Astrocyte (in vitro differentiated cells and primary cell): ENCODE data around the gene CMSS1. TPM values are rescaled to one million over a fixed set of nuclear protein-coding genes. Genes with fewer than 3 reads are reported as not detected.

Experiments used
- DNase-seq: peaks from one replicate; pipeline ENCODE4 v3.0.0-alpha.2; 2010; ENCODE audit warnings: low read depth
- FAIRE-seq: peaks from 2 replicates; lab custom pipeline; 2011; peaks lifted over from hg19 to GRCh38; lab: Jason Lieb, UNC
- H2AFZ ChIP-seq: 2 replicates; pipeline ENCODE4 v1.6.0; 2012; ENCODE audit warnings: low read depth, low read length, inconsistent platforms
- H3K27ac ChIP-seq: 2 replicates; pipeline ENCODE4 v1.5.1; 2011; ENCODE audit warnings: low read depth, low read length, inconsistent platforms
- H3K27me3 ChIP-seq: 2 replicates; pipeline ENCODE4 v1.6.0; 2011; ENCODE audit warnings: low read length, inconsistent platforms; ENCODE audit not compliant: insufficient read depth
- H3K36me3 ChIP-seq: 2 replicates; pipeline ENCODE4 v1.5.1; 2011; ENCODE audit warnings: low read length, inconsistent platforms; ENCODE audit not compliant: insufficient read depth
- H3K4me1 ChIP-seq: 2 replicates; pipeline ENCODE4 v1.5.1; 2011; ENCODE audit warnings: low read length, inconsistent platforms; ENCODE audit not compliant: insufficient read depth
- H3K4me2 ChIP-seq: 2 replicates; pipeline ENCODE4 v1.6.0; 2012; ENCODE audit warnings: low read length, inconsistent platforms
- H3K4me3 ChIP-seq: 2 replicates; pipeline ENCODE4 v1.5.1; 2011; ENCODE audit warnings: low read depth, mild to moderate bottlenecking, low read length, inconsistent platforms; ENCODE audit not compliant: insufficient read depth
- H3K79me2 ChIP-seq: 2 replicates; pipeline ENCODE4 v1.6.0; 2012; ENCODE audit warnings: mild to moderate bottlenecking, low read length, inconsistent platforms; ENCODE audit not compliant: insufficient read depth
- H3K9ac ChIP-seq: 2 replicates; pipeline ENCODE4 v1.6.0; 2012; ENCODE audit warnings: mild to moderate bottlenecking, low read length, inconsistent platforms
- H3K9me3 ChIP-seq: 2 replicates; pipeline ENCODE4 v1.5.1; 2012; ENCODE audit warnings: low read depth, mild to moderate bottlenecking, low read length, inconsistent platforms; ENCODE audit not compliant: insufficient read depth
- H4K20me1 ChIP-seq: 2 replicates; pipeline ENCODE4 v1.6.0; 2012; ENCODE audit warnings: low read length, inconsistent platforms; ENCODE audit not compliant: insufficient read depth
- H3K27ac Mint-ChIP-seq: one replicate; pipeline ENCODE4 v1.8.0; 2021; ENCODE audit warnings: mild to moderate bottlenecking, mixed read lengths; ENCODE audit not compliant: unreplicated experiment
- H3K27me3 Mint-ChIP-seq: one replicate; pipeline ENCODE4 v1.8.0; 2021; ENCODE audit warnings: low read depth, mixed read lengths; ENCODE audit not compliant: unreplicated experiment
- H3K36me3 Mint-ChIP-seq: one replicate; pipeline ENCODE4 v1.8.0; 2021; ENCODE audit warnings: low read depth, mixed read lengths; ENCODE audit not compliant: unreplicated experiment
- H3K4me1 Mint-ChIP-seq: one replicate; pipeline ENCODE4 v1.8.0; 2021; ENCODE audit warnings: low read depth, mixed read lengths; ENCODE audit not compliant: unreplicated experiment
- H3K4me3 Mint-ChIP-seq: one replicate; pipeline ENCODE4 v1.8.0; 2021; ENCODE audit warnings: mild to moderate bottlenecking, moderate library complexity, mixed read lengths; ENCODE audit not compliant: unreplicated experiment
- H3K9me3 Mint-ChIP-seq: one replicate; pipeline ENCODE4 v1.8.0; 2021; ENCODE audit warnings: mild to moderate bottlenecking, mixed read lengths; ENCODE audit not compliant: unreplicated experiment
- EZH2 ChIP-seq: IDR thresholded peaks from 2 replicates; pipeline ENCODE4 v1.6.1; 2012; ENCODE audit warnings: mild to moderate bottlenecking, low read length, inconsistent platforms; ENCODE audit not compliant: insufficient read depth
- total RNA-seq: library from RNA; stranded (reverse); gene quantifications from 2 replicates; pipeline ENCODE4 v1.2.1, GENCODE V29; 2021
- TF ChIP-seq, protein P1 (sequence below): IDR thresholded peaks from 2 replicates; pipeline ENCODE4 v1.5.1; 2011; ENCODE audit warnings: low read depth, mild to moderate bottlenecking, inconsistent platforms, low read length, moderate library complexity; ENCODE audit not compliant: insufficient read depth

The CMSS1 gene
- total RNA-seq, 1 donor from 2014 or later = 12.5 TPM

DNA sequence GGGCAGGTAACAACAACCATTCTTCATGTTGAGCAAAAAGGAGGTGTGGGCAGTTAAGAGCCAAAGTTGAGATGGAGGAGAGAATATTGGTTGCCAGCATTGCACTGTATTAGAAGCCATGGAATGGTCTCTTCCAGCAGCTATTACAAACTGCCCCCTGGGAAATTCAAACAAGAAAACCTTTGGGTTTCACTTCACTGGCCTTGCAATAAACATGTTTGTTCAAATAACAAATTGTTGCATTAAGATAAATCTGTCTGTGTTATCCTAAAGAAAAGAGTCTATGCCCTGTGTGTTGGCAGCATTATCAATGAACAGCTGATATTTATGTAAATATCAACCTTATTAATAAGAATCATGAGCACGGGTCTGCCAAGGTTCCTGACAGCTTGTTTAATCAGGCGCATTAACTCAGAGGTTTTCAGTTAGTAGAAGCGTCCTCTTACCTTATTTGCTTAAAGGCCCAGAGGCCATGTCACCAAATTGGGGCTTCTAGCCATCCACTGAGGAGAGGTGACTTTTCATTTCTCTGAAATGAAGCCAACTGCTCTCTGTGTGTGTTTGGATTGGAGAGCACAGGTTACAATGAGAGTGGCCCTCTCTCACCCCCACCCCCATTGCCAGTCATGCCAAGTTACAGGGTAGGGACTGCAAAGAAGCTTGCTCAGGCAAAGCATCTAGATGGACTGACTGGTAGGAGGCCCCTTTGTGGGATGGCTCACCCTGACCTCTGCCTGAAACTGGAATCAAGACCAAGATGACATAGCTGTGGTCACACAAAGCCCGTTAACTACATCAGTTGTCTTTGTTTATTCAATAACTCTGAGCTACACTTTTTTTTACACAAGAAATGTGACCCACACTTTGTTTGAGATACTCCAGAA, 286.1 kb downstream of the CMSS1 start:
- peak; percentile 59 for FAIRE-seq
- no peaks in the 10 kb centered on the region for H3K9me3 Mint-ChIP-seq

DNA sequence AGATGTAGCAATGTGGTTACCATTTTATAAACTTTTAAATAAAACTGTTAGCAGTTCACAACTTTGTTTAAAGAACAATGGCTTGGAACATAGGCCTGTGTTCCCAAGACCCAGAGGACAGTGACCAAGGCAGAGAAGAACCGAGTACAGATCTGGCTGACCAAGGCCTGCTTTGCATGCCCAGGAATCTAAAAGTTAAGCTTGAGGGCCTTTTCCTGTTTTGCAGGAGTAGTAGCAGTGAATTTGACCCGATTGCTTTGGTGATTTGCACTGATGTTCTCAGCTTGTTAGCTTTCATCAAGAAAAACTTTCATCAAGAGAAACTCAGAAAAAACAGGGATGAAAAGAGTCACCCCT, 286.8 kb downstream of the CMSS1 start:
- Histone ChIP-seq H3K36me3 (no peaks in the 10 kb centered on the region), H3K9ac (no peak overlapping the region), H3K4me2 (peak overlapping the region; percentile 2), H3K9me3 (no peaks in the 10 kb centered on the region), H3K4me3 (no peak overlapping the region), H3K27ac (no peak overlapping the region), H3K79me2 (no peaks in the 10 kb centered on the region), H3K27me3 (no peaks in the 10 kb centered on the region), H2AFZ (no peak overlapping the region), H3K4me1 (peaks cover 31% of the 10 kb centered on the region), H4K20me1 (no peaks in the 10 kb centered on the region)
- no peaks in the 10 kb centered on the region for H3K27me3 Mint-ChIP-seq
- H3K4me3 Mint-ChIP-seq = no peak overlapping the region
- no peak for TF ChIP-seq EZH2
- TF ChIP-seq, protein P1, sequence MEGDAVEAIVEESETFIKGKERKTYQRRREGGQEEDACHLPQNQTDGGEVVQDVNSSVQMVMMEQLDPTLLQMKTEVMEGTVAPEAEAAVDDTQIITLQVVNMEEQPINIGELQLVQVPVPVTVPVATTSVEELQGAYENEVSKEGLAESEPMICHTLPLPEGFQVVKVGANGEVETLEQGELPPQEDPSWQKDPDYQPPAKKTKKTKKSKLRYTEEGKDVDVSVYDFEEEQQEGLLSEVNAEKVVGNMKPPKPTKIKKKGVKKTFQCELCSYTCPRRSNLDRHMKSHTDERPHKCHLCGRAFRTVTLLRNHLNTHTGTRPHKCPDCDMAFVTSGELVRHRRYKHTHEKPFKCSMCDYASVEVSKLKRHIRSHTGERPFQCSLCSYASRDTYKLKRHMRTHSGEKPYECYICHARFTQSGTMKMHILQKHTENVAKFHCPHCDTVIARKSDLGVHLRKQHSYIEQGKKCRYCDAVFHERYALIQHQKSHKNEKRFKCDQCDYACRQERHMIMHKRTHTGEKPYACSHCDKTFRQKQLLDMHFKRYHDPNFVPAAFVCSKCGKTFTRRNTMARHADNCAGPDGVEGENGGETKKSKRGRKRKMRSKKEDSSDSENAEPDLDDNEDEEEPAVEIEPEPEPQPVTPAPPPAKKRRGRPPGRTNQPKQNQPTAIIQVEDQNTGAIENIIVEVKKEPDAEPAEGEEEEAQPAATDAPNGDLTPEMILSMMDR = no peak
- DNase-seq (no peak), FAIRE-seq (no peak)
- H3K9me3 Mint-ChIP-seq = no peaks in the 10 kb centered on the region
- H3K27ac Mint-ChIP-seq = peak overlapping the region; percentile 82
- H3K4me1 Mint-ChIP-seq = peaks cover 51% of the 10 kb centered on the region
- no peaks in the 10 kb centered on the region for H3K36me3 Mint-ChIP-seq

More for the DNA sequence above, 286.1 kb downstream of the CMSS1 start:
- Histone ChIP-seq H4K20me1 (no peaks in the 10 kb centered on the region), H3K27me3 (no peaks in the 10 kb centered on the region), H3K36me3 (no peaks in the 10 kb centered on the region), H3K79me2 (no peaks in the 10 kb centered on the region), H2AFZ (no peak overlapping the region), H3K27ac (no peak overlapping the region), H3K4me2 (peak overlapping the region; percentile 2), H3K9me3 (no peaks in the 10 kb centered on the region), H3K9ac (no peak overlapping the region), H3K4me1 (peaks cover 31% of the 10 kb centered on the region), H3K4me3 (no peak overlapping the region)
- no peak for TF ChIP-seq EZH2
- TF ChIP-seq, protein P1 = no peak
- Mint-ChIP-seq H3K27me3 (no peaks in the 10 kb centered on the region), H3K27ac (peak overlapping the region; percentile 82), H3K4me1 (peaks cover 54% of the 10 kb centered on the region), H3K4me3 (no peak overlapping the region), H3K36me3 (no peaks in the 10 kb centered on the region)
- peak; percentile 87 for DNase-seq
